AG09309 (cell line): ENCODE measurements around the gene FLT3.

Source experiments
- DNase-seq: peaks from one replicate; pipeline ENCODE4 v3.0.0-alpha.2; 2010; ENCODE audit warnings: low read depth
- H3K4me3 ChIP-seq: 2 replicates; pipeline ENCODE4 v1.5.1; 2011; ENCODE audit warnings: mild to moderate bottlenecking, low read depth, low read length, moderate library complexity; ENCODE audit not compliant: control insufficient read depth
- CTCF ChIP-seq: IDR thresholded peaks from 2 replicates; pipeline ENCODE4 v1.5.1; 2011; ENCODE audit warnings: mild to moderate bottlenecking, low read depth, low read length, inconsistent platforms; ENCODE audit not compliant: insufficient read depth, control insufficient read depth; ENCODE audit errors: missing control alignments

FLT3 gene

GRCh38 chr13:28027607-28028364 is 72.6 kb downstream of the FLT3 start:
- no peak overlapping the region for H3K4me3 ChIP-seq
- no peak for DNase-seq
- no peak for TF ChIP-seq CTCF

- DNase-seq = no peak
- H3K4me3 ChIP-seq = no peak overlapping the region
- TF ChIP-seq CTCF = no peak
These were observed 73.3 kb downstream of the FLT3 start for GRCh38 chr13:28027071-28027470.

- no peak for TF ChIP-seq CTCF
These were observed 73.9 kb downstream of the FLT3 start for GRCh38 chr13:28026508-28026907.

GRCh38 chr13:28022848-28023518 is 77.4 kb downstream of the FLT3 start:
- TF ChIP-seq CTCF = no peak
- DNase-seq = no peak
- no peak overlapping the region for H3K4me3 ChIP-seq

More at GRCh38 chr13:28026508-28026907, 73.9 kb downstream of the FLT3 start:
- no peak for DNase-seq
- H3K4me3 ChIP-seq = no peak overlapping the region

GRCh38 chr13:28014301-28014700 is 86.1 kb downstream of the FLT3 start:
- DNase-seq = no peak
- no peak overlapping the region for H3K4me3 ChIP-seq
- no peak for TF ChIP-seq CTCF

GRCh38 chr13:28013482-28013881 is 86.9 kb downstream of the FLT3 start:
- no peak overlapping the region for H3K4me3 ChIP-seq
- TF ChIP-seq CTCF = no peak
- DNase-seq = no peak
